SK-N-SH treated with all-trans-retinoic acid at 6 μM for 48 hours (cell line): ENCODE measurements around the gene CHL1.
A peak's percentile ranks its signal among the peaks of the same experiment; 100 is the strongest.

Source experiments
- ATAC-seq: fragments of 200-7000 bp; cut with Tn5 transposase; 3 replicates; pipeline ENCODE4 v1.9.1; 2020; ENCODE audit warnings: mild to moderate bottlenecking, moderate library complexity
- ARNTL ChIP-seq: fragments of 450-650 bp; formaldehyde crosslinking; IDR thresholded peaks from 2 replicates; pipeline ENCODE4 v1.5.0; 2020; ENCODE audit warnings: low read depth, mild to moderate bottlenecking, moderate library complexity, borderline replicate concordance
- BACH2 ChIP-seq: fragments of 250-450 bp; sonication (Bioruptor Pico); IDR thresholded peaks from 2 replicates; pipeline ENCODE4 v1.9.0; 2021; ENCODE audit warnings: mild to moderate bottlenecking, borderline replicate concordance
- CSDC2 ChIP-seq: fragments of 250-450 bp; sonication (Bioruptor Pico); IDR thresholded peaks from 2 replicates; pipeline ENCODE4 v1.5.0; 2020; ENCODE audit warnings: mild to moderate bottlenecking, moderate library complexity
- ESRRG ChIP-seq: fragments of 250-450 bp; sonication (Bioruptor Pico); IDR thresholded peaks from 2 replicates; pipeline ENCODE4 v1.6.1; 2021; ENCODE audit warnings: mild to moderate bottlenecking
- GLIS3 ChIP-seq: fragments of 250-450 bp; sonication (Bioruptor Pico); IDR thresholded peaks from 2 replicates; pipeline ENCODE4 v1.5.0; 2020; ENCODE audit warnings: mild to moderate bottlenecking, moderate library complexity
- ISL1 ChIP-seq: fragments of 250-450 bp; sonication (Bioruptor Pico); IDR thresholded peaks from 2 replicates; pipeline ENCODE4 v2.1.2; 2022; ENCODE audit warnings: mild to moderate bottlenecking, moderate library complexity
- OSR1 ChIP-seq: fragments of 250-450 bp; sonication (Bioruptor Pico); IDR thresholded peaks from 2 replicates; pipeline ENCODE4 v1.8.0; 2022; ENCODE audit warnings: moderate library complexity, mild to moderate bottlenecking, inconsistent platforms
- PPARA ChIP-seq: fragments of 250-450 bp; sonication (Bioruptor Pico); IDR thresholded peaks from 2 replicates; pipeline ENCODE4 v1.5.0; 2020; ENCODE audit warnings: mild to moderate bottlenecking, borderline replicate concordance
- RARB ChIP-seq: fragments of 250-450 bp; sonication (Bioruptor Pico); IDR thresholded peaks from 2 replicates; pipeline ENCODE4 v1.8.0; 2021; ENCODE audit warnings: mild to moderate bottlenecking, moderate library complexity
- SNAI2 ChIP-seq: fragments of 250-450 bp; sonication (Bioruptor Pico); IDR thresholded peaks from 2 replicates; pipeline ENCODE4 v1.5.0; 2020; ENCODE audit warnings: mild to moderate bottlenecking, moderate library complexity
- TCF4 ChIP-seq: fragments of 250-450 bp; sonication (Bioruptor Pico); IDR thresholded peaks from 2 replicates; pipeline ENCODE4 v1.8.0; 2021; ENCODE audit warnings: mild to moderate bottlenecking, moderate library complexity, borderline replicate concordance
- ZC3H10 ChIP-seq: fragments of 250-450 bp; sonication (Bioruptor Pico); IDR thresholded peaks from 2 replicates; pipeline ENCODE4 v1.5.1; 2021; ENCODE audit warnings: mild to moderate bottlenecking, moderate library complexity
- ZFP3 ChIP-seq: fragments of 250-450 bp; sonication (Bioruptor Pico); IDR thresholded peaks from 2 replicates; pipeline ENCODE4 v1.5.0; 2020; ENCODE audit warnings: mild to moderate bottlenecking, moderate library complexity
- ZFP30 ChIP-seq: fragments of 450-650 bp; formaldehyde crosslinking; IDR thresholded peaks from 2 replicates; pipeline ENCODE4 v1.5.0; 2022; ENCODE audit warnings: mild to moderate bottlenecking, moderate library complexity
- ZNF565 ChIP-seq: fragments of 450-650 bp; formaldehyde crosslinking; conservative IDR thresholded peaks from 2 replicates; pipeline ENCODE4 v1.5.0; 2020; ENCODE audit warnings: low read depth, mild to moderate bottlenecking, moderate library complexity
- ZNF70 ChIP-seq: fragments of 450-650 bp; formaldehyde crosslinking; IDR thresholded peaks from 2 replicates; pipeline ENCODE4 v1.5.0; 2020; ENCODE audit warnings: mild to moderate bottlenecking, moderate library complexity
- ZNF8 ChIP-seq: fragments of 450-650 bp; formaldehyde crosslinking; IDR thresholded peaks from 2 replicates; pipeline ENCODE4 v1.5.0; 2020; ENCODE audit warnings: mild to moderate bottlenecking, moderate library complexity
- TF ChIP-seq, protein P1 (sequence below): fragments of 250-450 bp; sonication (Bioruptor Pico); IDR thresholded peaks from 2 replicates; pipeline ENCODE4 v1.8.0; 2021; ENCODE audit warnings: low read depth, mild to moderate bottlenecking, moderate library complexity, borderline replicate concordance
- TF ChIP-seq, protein P2 (sequence below): fragments of 250-450 bp; sonication (Bioruptor Pico); IDR thresholded peaks from 2 replicates; pipeline ENCODE4 v1.5.0; 2020; ENCODE audit warnings: mild to moderate bottlenecking, moderate library complexity
- TF ChIP-seq, protein P3 (sequence below): fragments of 250-450 bp; sonication (Bioruptor Pico); IDR thresholded peaks from 2 replicates; pipeline ENCODE4 v1.5.1; 2020; ENCODE audit warnings: low read depth, mild to moderate bottlenecking, moderate library complexity
- TF ChIP-seq, protein P4 (sequence below): fragments of 250-450 bp; sonication (Bioruptor Pico); IDR thresholded peaks from 2 replicates; pipeline ENCODE4 v1.8.0; 2020; ENCODE audit warnings: mild to moderate bottlenecking, moderate library complexity, borderline replicate concordance

Gene CHL1

DNA sequence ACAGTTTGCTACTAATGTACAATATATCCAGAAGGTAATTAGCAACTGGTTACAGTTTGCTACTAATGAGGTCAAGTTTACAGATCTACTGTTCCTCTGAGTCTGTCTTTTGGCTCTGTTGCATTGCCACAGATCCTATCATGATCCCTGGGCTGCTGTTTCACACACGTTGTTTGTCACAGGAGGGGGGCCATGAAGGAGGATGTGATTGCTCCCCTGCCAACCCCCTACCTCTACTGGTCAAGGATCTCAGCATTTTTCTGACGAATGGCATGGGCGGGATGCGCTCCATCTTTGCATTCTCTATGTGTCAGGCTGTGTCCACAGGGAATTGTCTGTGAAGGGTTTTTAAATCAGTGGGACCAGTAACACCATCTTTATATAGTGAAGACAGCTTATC is 91.9 kb downstream of the CHL1 start:
- TF ChIP-seq ZFP3 (CRISPR knock-in tag) (no peak), CSDC2 (CRISPR knock-in tag) (no peak), ARNTL (CRISPR knock-in tag) (no peak), ZC3H10 (CRISPR knock-in tag) (no peak), ZNF70 (CRISPR knock-in tag) (no peak), OSR1 (CRISPR knock-in tag) (no peak), GLIS3 (no peak), ZNF8 (no peak), ZFP30 (CRISPR knock-in tag) (no peak), ISL1 (no peak), TCF4 (CRISPR knock-in tag) (no peak), ESRRG (no peak), RARB (CRISPR knock-in tag) (no peak)
- TF ChIP-seq, protein P1, sequence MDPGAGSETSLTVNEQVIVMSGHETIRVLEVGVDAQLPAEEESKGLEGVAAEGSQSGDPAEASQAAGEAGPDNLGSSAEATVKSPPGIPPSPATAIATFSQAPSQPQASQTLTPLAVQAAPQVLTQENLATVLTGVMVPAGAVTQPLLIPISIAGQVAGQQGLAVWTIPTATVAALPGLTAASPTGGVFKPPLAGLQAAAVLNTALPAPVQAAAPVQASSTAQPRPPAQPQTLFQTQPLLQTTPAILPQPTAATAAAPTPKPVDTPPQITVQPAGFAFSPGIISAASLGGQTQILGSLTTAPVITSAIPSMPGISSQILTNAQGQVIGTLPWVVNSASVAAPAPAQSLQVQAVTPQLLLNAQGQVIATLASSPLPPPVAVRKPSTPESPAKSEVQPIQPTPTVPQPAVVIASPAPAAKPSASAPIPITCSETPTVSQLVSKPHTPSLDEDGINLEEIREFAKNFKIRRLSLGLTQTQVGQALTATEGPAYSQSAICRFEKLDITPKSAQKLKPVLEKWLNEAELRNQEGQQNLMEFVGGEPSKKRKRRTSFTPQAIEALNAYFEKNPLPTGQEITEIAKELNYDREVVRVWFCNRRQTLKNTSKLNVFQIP (CRISPR knock-in tag) = no peak
- TF ChIP-seq, protein P2, sequence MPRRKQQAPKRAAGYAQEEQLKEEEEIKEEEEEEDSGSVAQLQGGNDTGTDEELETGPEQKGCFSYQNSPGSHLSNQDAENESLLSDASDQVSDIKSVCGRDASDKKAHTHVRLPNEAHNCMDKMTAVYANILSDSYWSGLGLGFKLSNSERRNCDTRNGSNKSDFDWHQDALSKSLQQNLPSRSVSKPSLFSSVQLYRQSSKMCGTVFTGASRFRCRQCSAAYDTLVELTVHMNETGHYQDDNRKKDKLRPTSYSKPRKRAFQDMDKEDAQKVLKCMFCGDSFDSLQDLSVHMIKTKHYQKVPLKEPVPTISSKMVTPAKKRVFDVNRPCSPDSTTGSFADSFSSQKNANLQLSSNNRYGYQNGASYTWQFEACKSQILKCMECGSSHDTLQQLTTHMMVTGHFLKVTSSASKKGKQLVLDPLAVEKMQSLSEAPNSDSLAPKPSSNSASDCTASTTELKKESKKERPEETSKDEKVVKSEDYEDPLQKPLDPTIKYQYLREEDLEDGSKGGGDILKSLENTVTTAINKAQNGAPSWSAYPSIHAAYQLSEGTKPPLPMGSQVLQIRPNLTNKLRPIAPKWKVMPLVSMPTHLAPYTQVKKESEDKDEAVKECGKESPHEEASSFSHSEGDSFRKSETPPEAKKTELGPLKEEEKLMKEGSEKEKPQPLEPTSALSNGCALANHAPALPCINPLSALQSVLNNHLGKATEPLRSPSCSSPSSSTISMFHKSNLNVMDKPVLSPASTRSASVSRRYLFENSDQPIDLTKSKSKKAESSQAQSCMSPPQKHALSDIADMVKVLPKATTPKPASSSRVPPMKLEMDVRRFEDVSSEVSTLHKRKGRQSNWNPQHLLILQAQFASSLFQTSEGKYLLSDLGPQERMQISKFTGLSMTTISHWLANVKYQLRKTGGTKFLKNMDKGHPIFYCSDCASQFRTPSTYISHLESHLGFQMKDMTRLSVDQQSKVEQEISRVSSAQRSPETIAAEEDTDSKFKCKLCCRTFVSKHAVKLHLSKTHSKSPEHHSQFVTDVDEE = no peak
- TF ChIP-seq, protein P3, sequence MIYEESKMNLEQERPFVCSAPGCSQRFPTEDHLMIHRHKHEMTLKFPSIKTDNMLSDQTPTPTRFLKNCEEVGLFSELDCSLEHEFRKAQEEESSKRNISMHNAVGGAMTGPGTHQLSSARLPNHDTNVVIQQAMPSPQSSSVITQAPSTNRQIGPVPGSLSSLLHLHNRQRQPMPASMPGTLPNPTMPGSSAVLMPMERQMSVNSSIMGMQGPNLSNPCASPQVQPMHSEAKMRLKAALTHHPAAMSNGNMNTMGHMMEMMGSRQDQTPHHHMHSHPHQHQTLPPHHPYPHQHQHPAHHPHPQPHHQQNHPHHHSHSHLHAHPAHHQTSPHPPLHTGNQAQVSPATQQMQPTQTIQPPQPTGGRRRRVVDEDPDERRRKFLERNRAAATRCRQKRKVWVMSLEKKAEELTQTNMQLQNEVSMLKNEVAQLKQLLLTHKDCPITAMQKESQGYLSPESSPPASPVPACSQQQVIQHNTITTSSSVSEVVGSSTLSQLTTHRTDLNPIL = no peak
- TF ChIP-seq, protein P4, sequence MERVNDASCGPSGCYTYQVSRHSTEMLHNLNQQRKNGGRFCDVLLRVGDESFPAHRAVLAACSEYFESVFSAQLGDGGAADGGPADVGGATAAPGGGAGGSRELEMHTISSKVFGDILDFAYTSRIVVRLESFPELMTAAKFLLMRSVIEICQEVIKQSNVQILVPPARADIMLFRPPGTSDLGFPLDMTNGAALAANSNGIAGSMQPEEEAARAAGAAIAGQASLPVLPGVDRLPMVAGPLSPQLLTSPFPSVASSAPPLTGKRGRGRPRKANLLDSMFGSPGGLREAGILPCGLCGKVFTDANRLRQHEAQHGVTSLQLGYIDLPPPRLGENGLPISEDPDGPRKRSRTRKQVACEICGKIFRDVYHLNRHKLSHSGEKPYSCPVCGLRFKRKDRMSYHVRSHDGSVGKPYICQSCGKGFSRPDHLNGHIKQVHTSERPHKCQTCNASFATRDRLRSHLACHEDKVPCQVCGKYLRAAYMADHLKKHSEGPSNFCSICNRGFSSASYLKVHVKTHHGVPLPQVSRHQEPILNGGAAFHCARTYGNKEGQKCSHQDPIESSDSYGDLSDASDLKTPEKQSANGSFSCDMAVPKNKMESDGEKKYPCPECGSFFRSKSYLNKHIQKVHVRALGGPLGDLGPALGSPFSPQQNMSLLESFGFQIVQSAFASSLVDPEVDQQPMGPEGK = no peak
- TF ChIP-seq, all 23 proteins: peak for 0
- no peak for ATAC-seq

DNA sequence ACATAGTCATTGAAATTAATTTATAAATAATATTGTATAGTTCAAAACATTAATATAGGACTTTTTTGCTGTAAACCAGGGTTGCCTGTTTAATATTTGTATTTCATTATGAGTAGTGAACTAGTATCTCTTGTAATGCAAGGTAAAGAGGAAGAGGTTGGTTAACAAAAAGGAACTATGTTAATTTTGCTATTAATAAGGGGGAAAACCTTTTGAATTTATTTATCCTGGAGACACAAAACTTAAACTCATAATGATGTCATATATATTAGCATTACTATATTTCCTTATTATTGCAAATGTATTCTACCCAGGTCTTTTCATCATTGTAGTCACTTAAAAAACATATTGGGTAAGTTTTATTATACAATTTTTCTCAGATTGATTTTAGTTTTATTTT is 94.5 kb downstream of the CHL1 start:
- ATAC-seq = no peak
- no peak for TF ChIP-seq ISL1
- TF ChIP-seq ZNF70 (CRISPR knock-in tag) = no peak

DNA sequence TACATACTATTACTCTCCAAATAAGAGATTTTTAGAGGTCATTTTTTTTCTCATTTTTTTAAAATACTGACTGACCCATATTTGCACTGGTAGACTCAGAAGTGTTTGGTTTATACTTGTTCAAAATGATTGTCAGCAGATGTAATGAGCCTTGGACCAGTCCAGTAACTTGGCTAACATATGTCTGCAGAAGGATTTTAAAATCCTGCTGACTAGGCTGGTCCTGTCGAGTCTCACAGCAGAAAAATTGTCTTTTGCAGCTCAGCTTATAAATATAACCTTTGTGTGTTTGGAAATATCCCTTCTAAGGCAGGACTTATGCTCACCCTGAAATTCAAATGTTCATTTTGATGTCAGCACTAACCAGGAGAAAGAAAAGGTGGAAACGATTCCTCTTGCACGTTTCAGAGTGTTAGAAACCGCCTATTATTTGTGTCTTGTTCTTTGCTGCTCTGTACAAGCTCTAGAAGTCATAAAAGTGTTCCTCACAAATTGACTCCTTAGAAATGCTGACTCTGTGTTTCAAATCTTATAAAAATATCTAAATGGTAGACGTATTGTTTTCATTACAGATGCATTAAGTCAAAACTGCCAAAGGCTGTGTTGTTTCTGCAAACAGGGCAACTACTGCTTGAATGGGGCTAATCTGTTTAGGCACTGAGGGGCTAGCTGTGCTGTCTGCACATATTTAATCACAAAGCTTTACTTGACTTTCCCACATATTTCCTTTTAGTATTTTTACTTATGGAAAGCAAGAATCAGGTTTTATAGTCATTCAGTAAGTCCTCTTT is 95.3 kb downstream of the CHL1 start:
- ATAC-seq = no peak
- TF ChIP-seq, protein P4 = no peak
- no peak for TF ChIP-seq ZNF565
- no peak for TF ChIP-seq ZC3H10 (CRISPR knock-in tag)
- TF ChIP-seq TCF4 (CRISPR knock-in tag) = peak; percentile 72; the same call in 1 of the 2 replicates

DNA sequence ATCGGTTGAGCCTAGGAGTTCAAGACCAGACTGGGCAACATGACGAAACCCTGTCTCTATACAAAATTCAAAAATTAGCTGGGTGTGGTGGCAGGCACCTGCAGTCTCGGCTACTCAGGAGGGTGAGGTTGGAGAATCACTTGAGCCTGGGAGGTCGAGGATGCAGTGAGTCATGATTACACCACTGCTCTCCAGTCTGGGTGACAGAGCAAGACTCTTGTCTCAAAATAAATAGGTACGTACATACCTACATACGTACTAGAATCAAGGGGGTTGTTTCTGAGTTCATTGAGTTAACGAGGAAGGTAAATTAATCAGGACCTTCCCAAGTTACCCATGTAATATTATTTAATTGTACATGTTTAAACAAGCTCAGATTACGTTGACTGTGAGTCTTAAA is 97.5 kb downstream of the CHL1 start:
- ATAC-seq = no peak
- TF ChIP-seq TCF4 (CRISPR knock-in tag) (no peak), BACH2 (CRISPR knock-in tag) (no peak), ZNF70 (CRISPR knock-in tag) (no peak), ZNF8 (no peak), ISL1 (no peak), ARNTL (CRISPR knock-in tag) (no peak), CSDC2 (CRISPR knock-in tag) (no peak), ZFP30 (CRISPR knock-in tag) (no peak), ZC3H10 (CRISPR knock-in tag) (no peak), SNAI2 (CRISPR knock-in tag) (no peak), PPARA (CRISPR knock-in tag) (no peak)
- TF ChIP-seq, protein P2 = no peak
- TF ChIP-seq, protein P3 = no peak
